NOMO-1 treated with dmso at 0.1 percent for 144 hours (cell line): ENCODE data around the gene HTD2.

ENCODE experiments used
- DNase-seq: peaks from one replicate; lab custom pipeline; 2025; ENCODE audit not compliant: unreplicated experiment; lab: John Stamatoyannopoulos, UW

Gene HTD2

GRCh38 chr3:58291671-58292338, 14.5 kb upstream of the HTD2 start:
- no peak for DNase-seq

GRCh38 chr3:58292866-58293265, 13.5 kb upstream of the HTD2 start:
- no peak for DNase-seq

GRCh38 chr3:58293516-58293915, 12.8 kb upstream of the HTD2 start:
- no peak for DNase-seq

- DNase-seq, result no peak
Measured at GRCh38 chr3:58296269-58296668, 10.1 kb upstream of the HTD2 start.

- no peak for DNase-seq
Measured at GRCh38 chr3:58296843-58297242, 9.5 kb upstream of the HTD2 start.

- DNase-seq, result no peak
Measured at GRCh38 chr3:58298190-58298589, 8.1 kb upstream of the HTD2 start.

GRCh38 chr3:58299075-58299474, 7.2 kb upstream of the HTD2 start:
- no peak for DNase-seq

- DNase-seq, result no peak
Measured at GRCh38 chr3:58299839-58300516, 6.3 kb upstream of the HTD2 start.

GRCh38 chr3:58307639-58308215, 1.4 kb downstream of the HTD2 start:
- no peak for DNase-seq

GRCh38 chr3:58308728-58309127, 2.4 kb downstream of the HTD2 start:
- DNase-seq, result no peak

- no peak for DNase-seq
Measured at GRCh38 chr3:58317811-58318210, 11.5 kb downstream of the HTD2 start.

GRCh38 chr3:58321791-58322190, 15.5 kb downstream of the HTD2 start:
- no peak for DNase-seq

GRCh38 chr3:58322793-58323192, 16.5 kb downstream of the HTD2 start:
- DNase-seq, result no peak

GRCh38 chr3:58323529-58324390, 17.4 kb downstream of the HTD2 start:
- no peak for DNase-seq

- DNase-seq, result no peak
Measured at GRCh38 chr3:58324391-58325390, 18.4 kb downstream of the HTD2 start.

GRCh38 chr3:58325525-58325992, 19.2 kb downstream of the HTD2 start:
- no peak for DNase-seq

GRCh38 chr3:58326267-58326900, 20.1 kb downstream of the HTD2 start:
- no peak for DNase-seq

GRCh38 chr3:58329150-58329921, 23.0 kb downstream of the HTD2 start:
- no peak for DNase-seq

- no peak for DNase-seq
Measured at GRCh38 chr3:58329922-58330413, 23.6 kb downstream of the HTD2 start.
